Heart right ventricle (tissue), 16 donors: Measurements from ENCODE around the gene PXT1. TPM values are rescaled to one million over a fixed set of nuclear protein-coding genes. Genes with fewer than 3 reads are reported as not detected.

Experiments
- ATAC-seq, 8 donors: fragments of 200-7000 bp; cut with Tn5 transposase; one replicate each; pipeline ENCODE4 v1.9.1; 2020; ENCODE audit warnings: mild to moderate bottlenecking in 8 of 8, moderate library complexity in 8 of 8, moderate number of reproducible peaks in 1 of 8
- DNase-seq, 2 donors: peaks; one replicate each; pipeline ENCODE4 v3.0.0-alpha.2; 2020
- H3K27ac ChIP-seq, 10 donors: fragments of 200-600 bp; sonication (generic) in 2 of 10; one replicate each; pipeline versions ENCODE4 v1.5.0 to v1.8.0; 2020 to 2022; ENCODE audit warnings: mild to moderate bottlenecking in 3 of 10
- H3K27me3 ChIP-seq, 7 donors: fragments of 200-600 bp; one replicate each; pipeline ENCODE4 v1.8.0; 2021 to 2022; ENCODE audit warnings: mild to moderate bottlenecking in 2 of 7
- H3K36me3 ChIP-seq, 9 donors: fragments of 200-600 bp; sonication (generic) in 1 of 9; one replicate each; pipeline versions ENCODE4 v1.5.0 to v1.8.0; 2020 to 2022; ENCODE audit warnings: mild to moderate bottlenecking in 2 of 9
- H3K4me1 ChIP-seq, 9 donors: fragments of 200-600 bp; sonication (generic) in 1 of 9; one replicate each; pipeline versions ENCODE4 v1.5.0 to v1.8.0; 2020 to 2022; ENCODE audit warnings: mild to moderate bottlenecking in 4 of 9
- H3K4me3 ChIP-seq, 10 donors: fragments of 200-600 bp; sonication (generic) in 2 of 10; one replicate each; pipeline versions ENCODE4 v1.5.0 to v1.8.0; 2020 to 2022; ENCODE audit warnings: mild to moderate bottlenecking in 7 of 10, moderate library complexity in 2 of 10
- H3K9me3 ChIP-seq, 11 donors: fragments of 200-600 bp in 10 of 11; sonication (generic) in 2 of 11; one replicate each; pipeline versions ENCODE4 v1.5.0 to v1.8.0; 2013 to 2022; ENCODE audit warnings: mild to moderate bottlenecking in 2 of 11, control low read depth in 1 of 11, moderate library complexity in 1 of 11
- WGBS, 2 donors: extraction: QIAGEN DNeasy Blood & Tissue Kit; methylation state at CpG; one replicate each; pipeline ENCODE4 v1.1.7; 2013; ENCODE audit warnings: inconsistent platforms in 1 of 2; 5-methylcytosine and 5-hydroxymethylcytosine counted together
- intact Hi-C, 10 donors: fragments of 100-400 bp; cut with DNase I; formaldehyde crosslinking; loops; one replicate each; pipeline versions ENCODE4 v1.11.1 to v1.14.2; 2022
- polyA plus RNA-seq, 2 donors: library from polyadenylated mRNA; stranded (reverse); fragments of 200-250 nt; gene quantifications; one replicate each; pipeline ENCODE4 v1.2.3, GENCODE V29; 2013
- total RNA-seq, 10 donors: library from RNA; stranded (reverse); fragmentation: NEBNext Ultra II Directional in 3 of 10; extraction: Animal tissue kit (Norgen Biotek cat#: 25700) in 3 of 10; gene quantifications; one replicate each; pipeline versions ENCODE4 v1.2.1 to v1.2.4, GENCODE V29; 2021 to 2023
- TF ChIP-seq, protein P1 (sequence below), 9 donors: fragments of 200-600 bp; sonication (generic) in 2 of 9; IDR thresholded peaks; one replicate each; pipeline versions ENCODE4 v1.5.0 to v1.8.0; 2021 to 2022; ENCODE audit warnings: antibody characterized with exemption in 9 of 9, mild to moderate bottlenecking in 5 of 9, moderate library complexity in 1 of 9
- donor health status: Arrhythmogenic right ventricular cardiomyopathy.
- donor health status: ischemic (EF 13 %, LVEDD 7.1; RV severe dilation, severe dysfunction).
- donor health status: healthy with polysubstance abuse.
- donor health status: DM: no; HTN: yes; CAD: no.
- donor health status: DM: no; HTN: no; CAD: no.
- donor health status: ischemic (EF 25% LVEDD 6.9; RV normal size, moderate dysfunction).
- donor health status: ischemic (EF 25% LVEDD 5.7; RV mildly dilated, moderate dysfunction).
- donor health status: healthy.
- donor health status: DM: yes; HTN: yes; CAD: no.
- donor health status: Ischemic cardiomyopathy.
- donor health status: ischemic (EF 35%, LVEDD 5.7; RV mildly dilated, moderate dysfunction).
- donor health status: nonischemic (EF 11% LVEDD 7.7; RV severe dilation, severe dysfunction).
- donor health status: DM: yes; HTN: yes; CAD: no.
- donor health status: PGD.
- donor health status: ischemic (EF 29% LVEDD 5.4; RV normal size, mild dysfunction).
- donor health status: nonischemic (EF 23%, LVEDD 6.1; RV moderate dilation, normal function).

PXT1 gene
- total and polyA plus RNA-seq, 12 donors, result 0.15 to 0.34 (median 0.23) TPM; not detected in 5

- H3K9me3 ChIP-seq, result no peaks in the 10 kb centered on the region
- H3K27me3 ChIP-seq, result no peaks in the 10 kb centered on the region
- H3K36me3 ChIP-seq, result peaks cover 0 to 93% (median 35%) of the 10 kb centered on the region in 9 donors
- ATAC-seq (no peak), DNase-seq (no peak)
- intact Hi-C loops, result no loop called here
- H3K4me3 ChIP-seq, result no peak overlapping the region
- WGBS, 2 donors, result 93 to 100% methylated on average over 1 to 2 of the region's 2 CpGs
- H3K27ac ChIP-seq, result no peak overlapping the region
- peaks cover 0 to 7% (median 0%) of the 10 kb centered on the region in 9 donors for H3K4me1 ChIP-seq
- TF ChIP-seq, protein P1, sequence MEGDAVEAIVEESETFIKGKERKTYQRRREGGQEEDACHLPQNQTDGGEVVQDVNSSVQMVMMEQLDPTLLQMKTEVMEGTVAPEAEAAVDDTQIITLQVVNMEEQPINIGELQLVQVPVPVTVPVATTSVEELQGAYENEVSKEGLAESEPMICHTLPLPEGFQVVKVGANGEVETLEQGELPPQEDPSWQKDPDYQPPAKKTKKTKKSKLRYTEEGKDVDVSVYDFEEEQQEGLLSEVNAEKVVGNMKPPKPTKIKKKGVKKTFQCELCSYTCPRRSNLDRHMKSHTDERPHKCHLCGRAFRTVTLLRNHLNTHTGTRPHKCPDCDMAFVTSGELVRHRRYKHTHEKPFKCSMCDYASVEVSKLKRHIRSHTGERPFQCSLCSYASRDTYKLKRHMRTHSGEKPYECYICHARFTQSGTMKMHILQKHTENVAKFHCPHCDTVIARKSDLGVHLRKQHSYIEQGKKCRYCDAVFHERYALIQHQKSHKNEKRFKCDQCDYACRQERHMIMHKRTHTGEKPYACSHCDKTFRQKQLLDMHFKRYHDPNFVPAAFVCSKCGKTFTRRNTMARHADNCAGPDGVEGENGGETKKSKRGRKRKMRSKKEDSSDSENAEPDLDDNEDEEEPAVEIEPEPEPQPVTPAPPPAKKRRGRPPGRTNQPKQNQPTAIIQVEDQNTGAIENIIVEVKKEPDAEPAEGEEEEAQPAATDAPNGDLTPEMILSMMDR (IDR thresholded peaks at IDR 0.05), result no peak
Measured at GRCh38 chr6:36478051-36478526, 35.4 kb upstream of the PXT1 start.

DNA sequence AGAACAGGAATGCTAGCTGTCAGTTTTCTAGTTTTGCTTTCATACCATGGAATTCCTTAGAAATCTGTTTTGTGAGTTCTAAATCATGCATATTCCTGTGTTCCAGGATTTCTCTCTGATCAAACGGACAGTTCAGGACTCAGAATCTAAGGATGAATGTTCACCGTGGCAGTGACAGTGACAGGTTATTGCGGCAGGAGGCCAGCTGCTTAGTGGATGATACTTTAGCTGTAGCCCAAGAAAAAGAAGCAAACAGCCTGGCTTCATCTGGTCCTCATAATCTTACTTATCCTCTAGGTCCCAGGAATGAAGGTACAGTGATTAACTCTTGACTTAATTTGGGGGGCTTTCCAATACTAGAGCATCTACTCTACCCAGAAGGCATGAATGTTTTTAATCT, 27.3 kb upstream of the PXT1 start:
- 93 to 95% methylated on average over 3 of the region's 3 CpGs for WGBS, 2 donors
- intact Hi-C loops, result loop anchor here in 1 of 10 donors (10.0 kb wide), 1 partner anchor 45 kb away; no protein-coding TSS in a partner anchor
- DNase-seq, result no peak
- Histone ChIP-seq H3K36me3 (peaks cover 0 to 52% (median 18%) of the 10 kb centered on the region in 9 donors), H3K4me3 (no peak overlapping the region), H3K4me1 (peaks cover 0 to 9% (median 0%) of the 10 kb centered on the region in 9 donors), H3K27me3 (no peaks in the 10 kb centered on the region), H3K9me3 (peaks cover 0 to 4% (median 0%) of the 10 kb centered on the region in 11 donors), H3K27ac (no peak overlapping the region)
- TF ChIP-seq, protein P1 (IDR thresholded peaks at IDR 0.05), result no peak
- no peak for ATAC-seq

GRCh38 chr6:36469148-36469661, 26.6 kb upstream of the PXT1 start:
- Histone ChIP-seq H3K27ac (no peak overlapping the region), H3K4me3 (no peak overlapping the region), H3K36me3 (peaks cover 0 to 45% (median 17%) of the 10 kb centered on the region in 9 donors), H3K27me3 (no peaks in the 10 kb centered on the region), H3K9me3 (peaks cover 0 to 4% (median 0%) of the 10 kb centered on the region in 11 donors), H3K4me1 (peaks cover 0 to 10% (median 0%) of the 10 kb centered on the region in 9 donors)
- WGBS, 2 donors, result 77 to 84% methylated on average over 6 of the region's 6 CpGs
- TF ChIP-seq, protein P1 (IDR thresholded peaks at IDR 0.05), result no peak
- no peak for ATAC-seq
- DNase-seq, result no peak
- intact Hi-C loops, result loop anchor here in 1 of 10 donors (10.0 kb wide), 1 partner anchor 46 kb away; no protein-coding TSS in a partner anchor

GRCh38 chr6:36467625-36468024, 25.0 kb upstream of the PXT1 start:
- TF ChIP-seq, protein P1 (IDR thresholded peaks at IDR 0.05), result no peak
- DNase-seq (no peak), ATAC-seq (no peak)
- Histone ChIP-seq H3K4me3 (no peak overlapping the region), H3K36me3 (peaks cover 0 to 29% (median 13%) of the 10 kb centered on the region in 9 donors), H3K27ac (no peak overlapping the region), H3K4me1 (peaks cover 0 to 18% (median 0%) of the 10 kb centered on the region in 9 donors), H3K9me3 (peaks cover 0 to 4% (median 0%) of the 10 kb centered on the region in 11 donors), H3K27me3 (no peaks in the 10 kb centered on the region)
- 99 to 100% methylated on average over 3 of the region's 3 CpGs for WGBS, 2 donors
- intact Hi-C loops, result loop anchor here in 1 of 10 donors (10.0 kb wide), 1 partner anchor 47 kb away; no protein-coding TSS in a partner anchor
